GM23338 (cell line): ENCODE measurements around the gene RNGTT. TPM values are rescaled to one million over a fixed set of nuclear protein-coding genes. Genes with fewer than 3 reads are reported as not detected.

Experiments used
- ATAC-seq: fragments of 200-7000 bp; cut with Tn5 transposase; 3 replicates; pipeline ENCODE4 v1.9.1; 2020
- DNase-seq: peaks from one replicate; pipeline ENCODE4 v3.0.0-alpha.2; 2015; ENCODE audit warnings: low spot score
- H2AFZ ChIP-seq: fragments of 200-600 bp; sonication (generic); 2 replicates; pipeline ENCODE4 v1.8.0; 2016; ENCODE audit warnings: antibody characterized with exemption, mild to moderate bottlenecking, moderate library complexity
- H3F3A ChIP-seq: fragments of 200-600 bp; sonication (generic); replicated peaks from 2 replicates; pipeline ENCODE4 v1.8.0; 2017; ENCODE audit warnings: antibody characterized with exemption, mixed run types, low read depth
- H3K27ac ChIP-seq: fragments of 200-600 bp; sonication (generic); 2 replicates; pipeline ENCODE4 v1.6.1; 2016; ENCODE audit warnings: low read depth
- H3K27me3 ChIP-seq: fragments of 200-600 bp; sonication (generic); 2 replicates; pipeline ENCODE4 v1.8.0; 2016; ENCODE audit warnings: mild to moderate bottlenecking, mixed run types, moderate library complexity; ENCODE audit not compliant: insufficient read depth
- H3K36me3 ChIP-seq: fragments of 200-600 bp; sonication (generic); 2 replicates; pipeline ENCODE4 v1.8.0; 2016; ENCODE audit warnings: mild to moderate bottlenecking; ENCODE audit not compliant: insufficient read depth
- H3K4me1 ChIP-seq: fragments of 200-600 bp; sonication (generic); 2 replicates; pipeline ENCODE4 v1.8.0; 2016; ENCODE audit warnings: mild to moderate bottlenecking, moderate library complexity; ENCODE audit not compliant: insufficient read depth
- H3K4me2 ChIP-seq: fragments of 200-600 bp; sonication (generic); 2 replicates; pipeline ENCODE4 v1.7.1; 2017; ENCODE audit warnings: mixed run types
- H3K4me3 ChIP-seq: fragments of 200-600 bp; sonication (generic); 2 replicates; pipeline ENCODE4 v1.6.1; 2016; ENCODE audit warnings: mixed run types
- H3K79me2 ChIP-seq: fragments of 200-600 bp; sonication (generic); replicated peaks from 2 replicates; pipeline ENCODE4 v1.8.0; 2017; ENCODE audit warnings: mild to moderate bottlenecking; ENCODE audit not compliant: insufficient read depth
- H3K9me2 ChIP-seq: fragments of 200-600 bp; sonication (generic); 2 replicates; pipeline ENCODE4 v1.8.0; 2017; ENCODE audit not compliant: insufficient read depth
- H4K20me1 ChIP-seq: fragments of 200-600 bp; sonication (generic); replicated peaks from 2 replicates; pipeline ENCODE4 v1.8.0; 2017; ENCODE audit warnings: mild to moderate bottlenecking; ENCODE audit not compliant: insufficient read depth
- H3K27ac Mint-ChIP-seq: 2 replicates; pipeline ENCODE4 v1.8.0; 2020; ENCODE audit warnings: inconsistent platforms, mild to moderate bottlenecking, moderate library complexity, mixed read lengths
- H3K27me3 Mint-ChIP-seq: 3 replicates; pipeline ENCODE4 v1.8.0; 2022; ENCODE audit warnings: low read depth, mild to moderate bottlenecking, moderate library complexity, mixed read lengths, inconsistent platforms; ENCODE audit not compliant: insufficient read depth, poor library complexity
- H3K36me3 Mint-ChIP-seq: 3 replicates; pipeline ENCODE4 v1.8.0; 2021; ENCODE audit warnings: low read depth, mild to moderate bottlenecking, inconsistent platforms, moderate library complexity, mixed read lengths
- H3K4me1 Mint-ChIP-seq: 3 replicates; pipeline ENCODE4 v1.8.0; 2020; ENCODE audit warnings: mild to moderate bottlenecking, inconsistent platforms, mixed read lengths
- H3K4me3 Mint-ChIP-seq: 3 replicates; pipeline ENCODE4 v1.8.0; 2021; ENCODE audit warnings: moderate library complexity, mild to moderate bottlenecking, inconsistent platforms, mixed read lengths
- H3K9me3 Mint-ChIP-seq: 3 replicates; pipeline ENCODE4 v1.8.0; 2020; ENCODE audit warnings: moderate library complexity, mild to moderate bottlenecking, inconsistent platforms, mixed read lengths
- CREB1 ChIP-seq: fragments of 250-450 bp; sonication (Bioruptor Pico); IDR thresholded peaks from 2 replicates; pipeline ENCODE4 v1.5.0; 2020; ENCODE audit warnings: low read depth, mild to moderate bottlenecking, moderate library complexity
- EZH2 ChIP-seq: fragments of 200-600 bp; sonication (generic); IDR thresholded peaks from one replicate; pipeline ENCODE4 v1.8.0; 2017; ENCODE audit warnings: antibody characterized with exemption, mild to moderate bottlenecking, low read depth; ENCODE audit not compliant: unreplicated experiment
- EZH2phosphoT487 ChIP-seq: fragments of 200-600 bp; sonication (generic); IDR thresholded peaks from one replicate; pipeline ENCODE4 v1.8.1; 2018; ENCODE audit warnings: antibody characterized with exemption; ENCODE audit not compliant: unreplicated experiment
- JUNB ChIP-seq: IDR thresholded peaks from one replicate; pipeline ENCODE4 v1.6.1; 2016; ENCODE audit warnings: antibody characterized with exemption; ENCODE audit not compliant: unreplicated experiment
- NANOG ChIP-seq: IDR thresholded peaks from 2 replicates; pipeline ENCODE4 v1.6.1; 2016; ENCODE audit warnings: antibody characterized with exemption, borderline replicate concordance
- POLR2AphosphoS5 ChIP-seq: IDR thresholded peaks from 2 replicates; pipeline ENCODE4 v1.6.1; 2016; ENCODE audit warnings: antibody characterized with exemption, low read depth
- STAT1 ChIP-seq: IDR thresholded peaks from one replicate; pipeline ENCODE4 v1.6.1; 2016; ENCODE audit warnings: antibody characterized with exemption; ENCODE audit not compliant: unreplicated experiment
- ZNF114 ChIP-seq: fragments of 250-450 bp; sonication (Bioruptor Pico); IDR thresholded peaks from 2 replicates; pipeline ENCODE4 v1.5.0; 2020; ENCODE audit warnings: mild to moderate bottlenecking, moderate library complexity
- ZNF331 ChIP-seq: fragments of 250-450 bp; sonication (Bioruptor Pico); IDR thresholded peaks from 2 replicates; pipeline ENCODE4 v1.5.0; 2020; ENCODE audit warnings: low read depth, mild to moderate bottlenecking, moderate library complexity
- polyA plus RNA-seq: library from polyadenylated mRNA; unstranded; fragments of >200 nt; fragmentation: Nextera tagmentation; extraction: Ambion mirVana; gene quantifications from 2 replicates; pipeline ENCODE4 v1.2.1, GENCODE V29; 2016
- total RNA-seq: library from RNA; depleted of rRNA; stranded (reverse); fragments of >200 nt; shearing (Covaris generic); gene quantifications from 2 replicates; pipeline ENCODE4 v1.2.3, GENCODE V29; 2014
- TF ChIP-seq, protein P1 (sequence below): IDR thresholded peaks from one replicate; pipeline ENCODE4 v1.6.1; 2018; ENCODE audit warnings: antibody characterized with exemption; ENCODE audit not compliant: unreplicated experiment
- TF ChIP-seq, protein P2 (sequence below): fragments of 250-450 bp; sonication (Bioruptor Pico); IDR thresholded peaks from 2 replicates; pipeline ENCODE4 v1.5.0; 2020; ENCODE audit warnings: mild to moderate bottlenecking, moderate library complexity
- TF ChIP-seq, protein P3 (sequence below): IDR thresholded peaks from 2 replicates; pipeline ENCODE4 v1.6.1; 2016; ENCODE audit warnings: antibody characterized with exemption
- TF ChIP-seq, protein P4 (sequence below), 2 experiments: fragments of 200-600 bp in 1 of 2; sonication (generic) in 1 of 2; conservative IDR thresholded peaks; 2 replicates each; pipeline versions ENCODE4 v1.5.1 to v1.6.1; 2016 to 2017; ENCODE audit warnings: antibody characterized with exemption in 2 of 2, low read depth in 2 of 2, mild to moderate bottlenecking in 2 of 2, moderate library complexity in 1 of 2

RNGTT gene
- total and polyA plus RNA-seq, 2 experiments from 2014 or later, result 11.2 to 29.2 TPM

DNA sequence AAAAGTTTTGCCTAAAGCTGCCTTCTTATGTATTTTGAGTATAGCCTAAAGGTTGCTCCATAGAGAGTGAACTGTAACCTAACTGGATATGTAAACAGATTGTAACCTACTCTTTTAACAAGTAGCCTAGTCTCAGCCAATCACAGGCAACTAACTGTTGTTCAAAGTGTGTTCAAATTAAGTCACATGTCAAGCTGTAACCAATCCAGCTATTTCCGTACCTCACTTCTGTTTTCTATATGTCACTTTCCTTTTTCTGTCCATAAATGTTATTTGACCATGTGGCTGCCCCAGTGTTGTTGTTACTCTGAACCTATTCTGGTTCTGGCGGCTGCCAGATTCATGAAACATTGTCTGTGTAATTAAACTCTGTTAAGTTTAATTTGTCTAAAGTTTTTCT, 47.4 kb upstream of the RNGTT start:
- Mint-ChIP-seq H3K4me3 (no peak overlapping the region), H3K36me3 (no peaks in the 10 kb centered on the region), H3K9me3 (peaks cover under 1% of the 10 kb centered on the region; the same call in 1 of the 3 replicates), H3K27me3 (no peaks in the 10 kb centered on the region), H3K27ac (no peak overlapping the region), H3K4me1 (peaks cover 31% of the 10 kb centered on the region)
- no peaks in the 10 kb centered on the region for H3K79me2 ChIP-seq
- H3F3A ChIP-seq, result no peaks in the 10 kb centered on the region
- 0 out of 2 replicates have a peak overlapping the region, but pooled peaks have one; percentile 12 for H2AFZ ChIP-seq
- no peak overlapping the region for H3K4me2 ChIP-seq
- H3K27ac ChIP-seq, result no peak overlapping the region
- TF ChIP-seq JUNB, result no peak
- TF ChIP-seq POLR2AphosphoS5, result no peak
- no peak for TF ChIP-seq ZNF114 (CRISPR knock-in tag)
- TF ChIP-seq, protein P1, sequence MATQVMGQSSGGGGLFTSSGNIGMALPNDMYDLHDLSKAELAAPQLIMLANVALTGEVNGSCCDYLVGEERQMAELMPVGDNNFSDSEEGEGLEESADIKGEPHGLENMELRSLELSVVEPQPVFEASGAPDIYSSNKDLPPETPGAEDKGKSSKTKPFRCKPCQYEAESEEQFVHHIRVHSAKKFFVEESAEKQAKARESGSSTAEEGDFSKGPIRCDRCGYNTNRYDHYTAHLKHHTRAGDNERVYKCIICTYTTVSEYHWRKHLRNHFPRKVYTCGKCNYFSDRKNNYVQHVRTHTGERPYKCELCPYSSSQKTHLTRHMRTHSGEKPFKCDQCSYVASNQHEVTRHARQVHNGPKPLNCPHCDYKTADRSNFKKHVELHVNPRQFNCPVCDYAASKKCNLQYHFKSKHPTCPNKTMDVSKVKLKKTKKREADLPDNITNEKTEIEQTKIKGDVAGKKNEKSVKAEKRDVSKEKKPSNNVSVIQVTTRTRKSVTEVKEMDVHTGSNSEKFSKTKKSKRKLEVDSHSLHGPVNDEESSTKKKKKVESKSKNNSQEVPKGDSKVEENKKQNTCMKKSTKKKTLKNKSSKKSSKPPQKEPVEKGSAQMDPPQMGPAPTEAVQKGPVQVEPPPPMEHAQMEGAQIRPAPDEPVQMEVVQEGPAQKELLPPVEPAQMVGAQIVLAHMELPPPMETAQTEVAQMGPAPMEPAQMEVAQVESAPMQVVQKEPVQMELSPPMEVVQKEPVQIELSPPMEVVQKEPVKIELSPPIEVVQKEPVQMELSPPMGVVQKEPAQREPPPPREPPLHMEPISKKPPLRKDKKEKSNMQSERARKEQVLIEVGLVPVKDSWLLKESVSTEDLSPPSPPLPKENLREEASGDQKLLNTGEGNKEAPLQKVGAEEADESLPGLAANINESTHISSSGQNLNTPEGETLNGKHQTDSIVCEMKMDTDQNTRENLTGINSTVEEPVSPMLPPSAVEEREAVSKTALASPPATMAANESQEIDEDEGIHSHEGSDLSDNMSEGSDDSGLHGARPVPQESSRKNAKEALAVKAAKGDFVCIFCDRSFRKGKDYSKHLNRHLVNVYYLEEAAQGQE, result no peak
- TF ChIP-seq STAT1, result no peak
- TF ChIP-seq, protein P2, sequence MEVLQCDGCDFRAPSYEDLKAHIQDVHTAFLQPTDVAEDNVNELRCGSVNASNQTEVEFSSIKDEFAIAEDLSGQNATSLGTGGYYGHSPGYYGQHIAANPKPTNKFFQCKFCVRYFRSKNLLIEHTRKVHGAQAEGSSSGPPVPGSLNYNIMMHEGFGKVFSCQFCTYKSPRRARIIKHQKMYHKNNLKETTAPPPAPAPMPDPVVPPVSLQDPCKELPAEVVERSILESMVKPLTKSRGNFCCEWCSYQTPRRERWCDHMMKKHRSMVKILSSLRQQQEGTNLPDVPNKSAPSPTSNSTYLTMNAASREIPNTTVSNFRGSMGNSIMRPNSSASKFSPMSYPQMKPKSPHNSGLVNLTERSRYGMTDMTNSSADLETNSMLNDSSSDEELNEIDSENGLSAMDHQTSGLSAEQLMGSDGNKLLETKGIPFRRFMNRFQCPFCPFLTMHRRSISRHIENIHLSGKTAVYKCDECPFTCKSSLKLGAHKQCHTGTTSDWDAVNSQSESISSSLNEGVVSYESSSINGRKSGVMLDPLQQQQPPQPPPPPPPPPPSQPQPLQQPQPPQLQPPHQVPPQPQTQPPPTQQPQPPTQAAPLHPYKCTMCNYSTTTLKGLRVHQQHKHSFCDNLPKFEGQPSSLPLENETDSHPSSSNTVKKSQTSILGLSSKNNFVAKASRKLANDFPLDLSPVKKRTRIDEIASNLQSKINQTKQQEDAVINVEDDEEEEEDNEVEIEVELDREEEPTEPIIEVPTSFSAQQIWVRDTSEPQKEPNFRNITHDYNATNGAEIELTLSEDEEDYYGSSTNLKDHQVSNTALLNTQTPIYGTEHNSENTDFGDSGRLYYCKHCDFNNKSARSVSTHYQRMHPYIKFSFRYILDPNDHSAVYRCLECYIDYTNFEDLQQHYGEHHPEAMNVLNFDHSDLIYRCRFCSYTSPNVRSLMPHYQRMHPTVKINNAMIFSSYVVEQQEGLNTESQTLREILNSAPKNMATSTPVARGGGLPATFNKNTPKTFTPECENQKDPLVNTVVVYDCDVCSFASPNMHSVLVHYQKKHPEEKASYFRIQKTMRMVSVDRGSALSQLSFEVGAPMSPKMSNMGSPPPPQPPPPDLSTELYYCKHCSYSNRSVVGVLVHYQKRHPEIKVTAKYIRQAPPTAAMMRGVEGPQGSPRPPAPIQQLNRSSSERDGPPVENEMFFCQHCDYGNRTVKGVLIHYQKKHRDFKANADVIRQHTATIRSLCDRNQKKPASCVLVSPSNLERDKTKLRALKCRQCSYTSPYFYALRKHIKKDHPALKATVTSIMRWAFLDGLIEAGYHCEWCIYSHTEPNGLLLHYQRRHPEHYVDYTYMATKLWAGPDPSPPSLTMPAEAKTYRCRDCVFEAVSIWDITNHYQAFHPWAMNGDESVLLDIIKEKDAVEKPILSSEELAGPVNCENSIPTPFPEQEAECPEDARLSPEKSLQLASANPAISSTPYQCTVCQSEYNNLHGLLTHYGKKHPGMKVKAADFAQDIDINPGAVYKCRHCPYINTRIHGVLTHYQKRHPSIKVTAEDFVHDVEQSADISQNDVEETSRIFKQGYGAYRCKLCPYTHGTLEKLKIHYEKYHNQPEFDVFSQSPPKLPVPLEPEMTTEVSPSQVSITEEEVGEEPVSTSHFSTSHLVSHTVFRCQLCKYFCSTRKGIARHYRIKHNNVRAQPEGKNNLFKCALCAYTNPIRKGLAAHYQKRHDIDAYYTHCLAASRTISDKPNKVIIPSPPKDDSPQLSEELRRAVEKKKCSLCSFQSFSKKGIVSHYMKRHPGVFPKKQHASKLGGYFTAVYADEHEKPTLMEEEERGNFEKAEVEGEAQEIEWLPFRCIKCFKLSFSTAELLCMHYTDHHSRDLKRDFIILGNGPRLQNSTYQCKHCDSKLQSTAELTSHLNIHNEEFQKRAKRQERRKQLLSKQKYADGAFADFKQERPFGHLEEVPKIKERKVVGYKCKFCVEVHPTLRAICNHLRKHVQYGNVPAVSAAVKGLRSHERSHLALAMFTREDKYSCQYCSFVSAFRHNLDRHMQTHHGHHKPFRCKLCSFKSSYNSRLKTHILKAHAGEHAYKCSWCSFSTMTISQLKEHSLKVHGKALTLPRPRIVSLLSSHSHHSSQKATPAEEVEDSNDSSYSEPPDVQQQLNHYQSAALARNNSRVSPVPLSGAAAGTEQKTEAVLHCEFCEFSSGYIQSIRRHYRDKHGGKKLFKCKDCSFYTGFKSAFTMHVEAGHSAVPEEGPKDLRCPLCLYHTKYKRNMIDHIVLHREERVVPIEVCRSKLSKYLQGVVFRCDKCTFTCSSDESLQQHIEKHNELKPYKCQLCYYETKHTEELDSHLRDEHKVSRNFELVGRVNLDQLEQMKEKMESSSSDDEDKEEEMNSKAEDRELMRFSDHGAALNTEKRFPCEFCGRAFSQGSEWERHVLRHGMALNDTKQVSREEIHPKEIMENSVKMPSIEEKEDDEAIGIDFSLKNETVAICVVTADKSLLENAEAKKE (CRISPR knock-in tag), result no peak
- no peak for TF ChIP-seq ZNF331 (CRISPR knock-in tag)
- TF ChIP-seq CREB1 (CRISPR knock-in tag), result no peak
- TF ChIP-seq NANOG, result no peak
- TF ChIP-seq, protein P3, sequence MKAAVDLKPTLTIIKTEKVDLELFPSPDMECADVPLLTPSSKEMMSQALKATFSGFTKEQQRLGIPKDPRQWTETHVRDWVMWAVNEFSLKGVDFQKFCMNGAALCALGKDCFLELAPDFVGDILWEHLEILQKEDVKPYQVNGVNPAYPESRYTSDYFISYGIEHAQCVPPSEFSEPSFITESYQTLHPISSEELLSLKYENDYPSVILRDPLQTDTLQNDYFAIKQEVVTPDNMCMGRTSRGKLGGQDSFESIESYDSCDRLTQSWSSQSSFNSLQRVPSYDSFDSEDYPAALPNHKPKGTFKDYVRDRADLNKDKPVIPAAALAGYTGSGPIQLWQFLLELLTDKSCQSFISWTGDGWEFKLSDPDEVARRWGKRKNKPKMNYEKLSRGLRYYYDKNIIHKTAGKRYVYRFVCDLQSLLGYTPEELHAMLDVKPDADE, result no peak
- no peak for TF ChIP-seq EZH2
- no peak for TF ChIP-seq EZH2phosphoT487
- TF ChIP-seq, protein P4, sequence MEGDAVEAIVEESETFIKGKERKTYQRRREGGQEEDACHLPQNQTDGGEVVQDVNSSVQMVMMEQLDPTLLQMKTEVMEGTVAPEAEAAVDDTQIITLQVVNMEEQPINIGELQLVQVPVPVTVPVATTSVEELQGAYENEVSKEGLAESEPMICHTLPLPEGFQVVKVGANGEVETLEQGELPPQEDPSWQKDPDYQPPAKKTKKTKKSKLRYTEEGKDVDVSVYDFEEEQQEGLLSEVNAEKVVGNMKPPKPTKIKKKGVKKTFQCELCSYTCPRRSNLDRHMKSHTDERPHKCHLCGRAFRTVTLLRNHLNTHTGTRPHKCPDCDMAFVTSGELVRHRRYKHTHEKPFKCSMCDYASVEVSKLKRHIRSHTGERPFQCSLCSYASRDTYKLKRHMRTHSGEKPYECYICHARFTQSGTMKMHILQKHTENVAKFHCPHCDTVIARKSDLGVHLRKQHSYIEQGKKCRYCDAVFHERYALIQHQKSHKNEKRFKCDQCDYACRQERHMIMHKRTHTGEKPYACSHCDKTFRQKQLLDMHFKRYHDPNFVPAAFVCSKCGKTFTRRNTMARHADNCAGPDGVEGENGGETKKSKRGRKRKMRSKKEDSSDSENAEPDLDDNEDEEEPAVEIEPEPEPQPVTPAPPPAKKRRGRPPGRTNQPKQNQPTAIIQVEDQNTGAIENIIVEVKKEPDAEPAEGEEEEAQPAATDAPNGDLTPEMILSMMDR (conservative IDR thresholded peaks at IDR 0.05; ENCODE audit: low read depth in 2 of 2), result no peak
- ATAC-seq (no peak), DNase-seq (no peak)
- peaks cover 29% of the 10 kb centered on the region for H3K4me1 ChIP-seq
- no peaks in the 10 kb centered on the region for H3K27me3 ChIP-seq
- H4K20me1 ChIP-seq, result no peaks in the 10 kb centered on the region
- no peak overlapping the region for H3K4me3 ChIP-seq
- H3K36me3 ChIP-seq, result no peaks in the 10 kb centered on the region; the same call in 1 of the 2 replicates
- H3K9me2 ChIP-seq, result no peaks in the 10 kb centered on the region
